DMS53 treated with DMSO at 0.1 percent for 48 hours (cell line): ENCODE results near the gene MED12L.

Source experiments
- DNase-seq: peaks from one replicate; lab custom pipeline; 2025; ENCODE audit not compliant: unreplicated experiment; lab: John Stamatoyannopoulos, UW

MED12L gene

DNA sequence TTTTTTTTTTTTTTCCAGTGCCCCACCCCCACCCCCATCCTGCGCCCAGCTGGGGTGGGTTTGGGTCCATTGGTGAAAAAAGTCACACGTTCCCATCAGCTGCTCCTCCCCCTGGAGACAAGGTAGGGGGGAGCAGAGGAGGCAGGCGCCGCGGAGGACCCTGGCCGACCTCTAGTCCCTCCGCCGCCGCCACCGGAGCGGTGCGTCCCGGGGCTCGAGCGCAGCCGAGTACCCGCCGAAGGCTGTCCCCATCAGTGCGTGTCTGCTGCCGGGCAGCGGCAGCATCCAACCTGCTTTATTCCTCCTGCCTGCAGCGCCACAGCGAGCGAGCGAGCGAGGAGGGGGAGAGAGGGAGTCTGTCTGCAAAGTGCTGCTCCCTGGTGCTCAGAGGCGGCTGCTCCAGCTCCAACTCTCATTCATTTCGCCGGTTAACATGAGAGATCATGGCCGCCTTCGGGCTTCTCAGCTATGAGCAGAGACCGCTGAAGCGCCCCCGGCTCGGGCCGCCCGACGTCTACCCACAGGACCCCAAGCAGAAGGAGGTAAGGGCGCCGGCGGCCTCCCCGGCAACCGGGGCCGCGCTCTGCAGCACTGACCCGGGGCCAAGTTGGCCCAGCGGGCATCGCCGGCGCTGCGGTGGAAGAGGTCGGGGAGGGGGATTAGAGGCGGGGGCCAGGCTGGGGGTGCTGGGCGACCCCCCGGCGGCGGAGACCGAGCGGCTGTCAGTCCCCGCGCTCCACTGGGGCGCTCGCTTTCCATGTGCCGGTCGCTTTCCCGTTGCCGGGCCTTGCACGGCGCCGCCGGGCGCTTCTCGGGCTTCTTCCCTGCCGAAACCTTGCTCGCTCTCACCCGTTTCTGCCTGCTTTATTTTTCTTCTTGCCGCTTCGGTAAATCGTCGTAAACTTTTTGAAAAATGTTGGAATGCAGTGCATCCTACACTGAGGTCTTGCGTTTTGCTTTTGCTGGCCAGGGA lies 1.3 kb downstream of the MED12L start:
- DNase-seq = peak; percentile 69

DNA sequence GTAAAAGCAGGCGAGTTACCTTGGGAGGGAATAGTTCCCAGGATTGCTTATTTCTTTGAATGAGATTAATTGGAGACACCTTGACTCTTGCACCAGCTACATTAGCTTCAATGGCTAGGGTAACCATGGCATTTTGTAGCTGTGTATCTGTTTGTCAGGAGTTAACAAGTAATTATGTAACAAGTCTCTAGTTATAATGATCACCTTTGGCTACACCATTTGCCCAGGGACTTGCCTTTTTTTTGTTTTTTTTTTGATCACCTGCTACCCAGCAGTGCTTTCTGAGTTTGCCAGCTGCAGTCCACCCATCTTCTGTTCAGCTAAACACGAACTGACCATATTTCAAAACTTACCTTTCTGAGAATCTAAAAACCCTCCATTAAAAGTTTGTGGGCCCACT lies 2.2 kb downstream of the MED12L start:
- no peak for DNase-seq

DNA sequence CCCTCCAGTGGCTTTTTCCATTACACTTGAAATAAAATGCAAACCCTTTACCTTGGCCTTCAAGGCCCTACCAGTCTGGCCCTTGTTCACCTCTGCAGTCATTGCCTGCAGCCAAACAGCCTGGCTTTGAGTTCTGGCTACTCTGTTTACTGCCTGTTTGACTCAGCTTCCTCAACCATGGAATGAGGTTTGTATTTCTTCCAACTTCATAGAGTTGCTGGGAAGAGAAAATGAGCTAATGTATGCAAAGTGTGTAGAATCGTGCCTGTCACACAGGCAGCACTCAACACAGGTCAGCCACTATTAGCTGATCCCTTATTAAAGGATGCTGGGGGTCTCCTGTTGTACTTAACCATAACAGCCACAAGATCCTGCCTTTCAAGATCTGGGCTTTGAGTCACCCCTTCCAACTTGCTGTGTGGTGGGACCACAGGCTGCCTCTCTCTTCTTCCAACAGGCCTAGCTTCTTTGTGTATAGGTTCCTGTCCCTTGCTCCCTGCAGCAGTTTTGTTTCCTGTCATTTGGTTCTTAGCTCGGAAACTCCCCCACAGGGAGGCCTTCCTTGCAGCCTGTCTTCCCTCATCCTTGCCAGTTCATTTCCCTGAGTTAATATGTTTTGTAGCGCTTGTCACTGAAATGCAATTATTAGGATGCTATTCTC lies 6.4 kb downstream of the MED12L start:
- DNase-seq = no peak

DNA sequence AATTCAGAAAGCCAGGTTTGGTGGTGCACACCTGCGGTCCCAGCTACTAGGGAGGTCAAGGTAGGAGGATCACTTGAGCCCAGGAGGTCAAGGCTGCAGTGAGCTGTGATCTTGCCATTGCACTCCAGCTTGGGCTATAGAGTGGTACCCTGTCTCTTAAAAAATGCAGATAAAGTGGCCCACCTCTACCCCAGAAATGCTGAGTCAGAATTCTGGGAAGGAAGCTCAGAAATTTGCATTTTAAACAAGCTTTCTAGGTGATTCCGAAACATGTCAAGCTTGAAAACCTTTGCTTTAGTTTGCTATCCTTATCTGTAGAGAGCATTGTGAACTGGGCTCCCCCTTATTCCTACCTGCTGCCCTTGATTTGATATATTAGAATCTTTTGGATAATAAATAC lies 7.7 kb downstream of the MED12L start:
- DNase-seq = no peak

DNA sequence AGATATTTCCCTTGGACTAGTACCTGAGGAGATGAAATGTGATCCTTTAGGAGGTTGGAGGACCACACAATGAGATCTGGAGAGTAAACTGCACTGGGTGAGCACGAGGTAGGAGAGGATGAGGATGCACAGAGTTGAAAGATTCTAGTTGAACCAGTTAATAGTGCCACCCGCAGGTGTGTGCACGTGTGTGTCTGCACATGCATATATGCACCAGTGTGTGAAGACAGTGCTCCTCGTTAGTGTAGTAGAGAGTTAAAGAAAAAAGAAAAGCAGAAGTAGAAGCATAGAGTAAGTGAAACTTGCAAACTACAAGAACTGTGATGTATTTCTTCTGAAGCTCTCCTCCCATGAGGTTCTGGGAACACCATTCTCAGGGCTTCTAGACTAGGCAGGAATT lies 8.4 kb downstream of the MED12L start:
- no peak for DNase-seq

DNA sequence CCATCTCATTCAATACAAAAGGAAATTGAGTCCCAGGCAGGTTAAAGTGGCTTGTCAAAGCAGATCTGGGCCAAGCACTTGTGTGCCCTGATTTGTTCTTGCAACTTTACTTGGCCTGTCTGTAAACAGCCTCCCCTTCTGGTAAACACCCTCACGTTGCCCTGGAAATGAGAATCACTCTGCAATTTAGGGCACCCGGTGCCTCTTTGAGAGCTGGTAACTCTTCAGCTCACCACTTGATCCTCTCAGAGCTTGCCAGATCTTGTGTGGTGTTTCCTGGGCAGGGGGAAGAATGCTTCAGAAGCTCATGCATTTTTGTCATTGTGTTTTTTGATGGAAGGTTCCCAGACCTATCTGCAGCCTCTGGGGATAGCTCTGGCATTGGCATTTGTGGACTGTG lies 11.3 kb downstream of the MED12L start:
- DNase-seq = no peak

DNA sequence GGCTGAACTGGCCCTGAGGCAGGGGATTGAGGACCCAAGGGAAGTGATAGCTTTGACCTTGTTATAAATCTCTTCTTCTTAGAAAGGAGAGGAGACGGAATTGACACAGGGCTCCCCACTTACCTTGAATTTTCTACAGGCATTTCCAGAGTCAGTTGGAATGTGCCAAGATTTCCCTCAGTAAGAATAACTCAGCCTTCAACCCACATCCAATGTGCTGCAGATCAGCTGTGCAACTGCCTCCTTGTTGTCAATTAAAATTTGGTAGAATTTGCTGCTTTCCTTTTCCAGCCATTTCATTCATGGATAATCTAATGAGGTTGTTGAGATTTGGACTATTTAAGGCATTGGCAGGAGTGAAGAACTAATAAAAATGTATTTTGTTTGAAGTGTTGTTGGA lies 14.6 kb downstream of the MED12L start:
- no peak for DNase-seq

DNA sequence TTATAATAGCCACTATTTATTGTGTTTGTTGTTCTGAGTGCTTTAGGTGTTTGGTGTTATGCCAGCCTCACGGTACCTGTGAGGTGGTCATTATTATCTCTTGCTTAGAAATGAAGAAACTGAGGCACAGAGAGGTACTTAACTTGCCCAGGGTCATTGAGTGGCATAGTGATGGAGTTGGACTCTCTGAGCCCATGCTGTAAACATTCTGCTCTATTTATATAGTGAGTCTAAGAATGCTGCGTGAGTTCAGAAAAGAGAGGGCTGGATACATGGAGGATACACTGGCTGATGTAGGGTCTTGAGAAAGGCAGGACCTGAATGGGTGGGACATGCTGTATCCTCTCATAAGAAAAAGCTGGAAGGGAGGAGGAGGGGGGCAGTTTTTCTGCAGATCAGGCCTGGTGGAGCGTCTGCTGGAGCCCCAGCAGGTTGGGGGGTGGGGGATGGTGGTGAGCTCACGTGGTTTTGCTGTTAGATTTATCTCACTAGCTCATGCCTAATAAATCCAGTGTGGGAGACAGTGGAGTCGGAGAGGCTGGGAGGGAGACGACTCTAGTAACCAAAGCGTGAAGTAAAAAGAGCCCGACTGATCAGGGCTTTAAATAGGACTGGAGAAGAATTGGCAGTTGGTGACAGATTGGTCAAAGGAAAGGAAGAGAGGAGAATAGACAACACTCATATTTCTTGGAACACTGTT lies 16.0 kb downstream of the MED12L start:
- no peak for DNase-seq

DNA sequence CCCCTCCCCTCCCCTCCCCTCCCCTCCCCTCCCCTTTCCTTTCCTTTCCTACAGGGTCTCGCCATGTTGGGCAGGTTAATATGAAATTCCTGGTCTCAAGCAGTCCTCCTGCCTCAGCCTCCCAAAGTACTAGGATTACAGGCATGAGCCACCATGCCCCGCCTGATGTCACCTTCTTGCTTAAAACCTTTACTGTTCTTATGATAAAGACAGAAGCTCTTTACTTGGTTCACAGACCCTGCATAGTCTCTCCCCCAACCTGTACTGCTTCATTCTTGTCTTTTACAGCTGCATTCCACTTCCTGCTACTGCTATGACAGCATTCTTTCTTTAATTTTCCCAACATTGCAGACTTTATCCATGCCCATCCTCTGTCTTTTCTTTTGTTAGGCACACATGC lies 20.8 kb downstream of the MED12L start:
- DNase-seq = no peak

DNA sequence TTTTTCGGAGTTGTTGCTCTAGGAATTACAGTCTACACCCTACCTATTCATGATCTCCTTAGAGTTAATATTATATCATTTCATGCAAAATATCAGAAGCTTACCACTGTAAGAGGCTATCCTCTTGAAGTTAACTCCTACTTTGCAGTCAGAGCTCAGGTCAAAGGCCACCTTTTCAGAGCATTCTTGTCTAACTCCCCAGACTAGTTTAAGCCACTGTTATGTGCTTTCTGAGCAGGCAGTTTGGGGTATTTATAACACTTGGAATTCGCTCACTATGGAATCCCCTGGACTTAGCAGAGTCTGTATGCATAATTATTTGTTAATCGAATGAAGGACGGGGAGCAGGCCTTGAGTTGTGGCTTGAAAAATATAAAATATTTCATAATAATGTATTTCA lies 21.7 kb downstream of the MED12L start:
- DNase-seq = no peak

DNA sequence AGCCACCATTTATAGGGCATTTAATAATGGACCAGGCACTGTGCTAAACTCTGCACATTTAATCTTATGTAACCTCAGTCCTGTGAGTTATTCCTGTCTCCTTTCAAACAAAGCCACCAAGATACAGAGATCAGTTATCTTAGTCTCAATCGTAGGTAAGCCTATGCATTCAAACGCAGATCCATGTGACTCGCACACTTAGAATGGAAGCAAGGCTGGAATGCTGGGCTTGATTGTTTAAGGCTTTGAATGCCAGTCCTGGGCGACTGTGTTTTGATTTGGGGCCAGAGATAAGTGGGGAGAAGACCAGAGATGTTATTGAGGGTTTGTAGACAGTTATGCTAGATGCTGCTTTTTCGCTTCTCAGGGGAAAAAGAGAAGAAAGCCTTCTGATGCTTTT lies 22.2 kb downstream of the MED12L start:
- DNase-seq = no peak

DNA sequence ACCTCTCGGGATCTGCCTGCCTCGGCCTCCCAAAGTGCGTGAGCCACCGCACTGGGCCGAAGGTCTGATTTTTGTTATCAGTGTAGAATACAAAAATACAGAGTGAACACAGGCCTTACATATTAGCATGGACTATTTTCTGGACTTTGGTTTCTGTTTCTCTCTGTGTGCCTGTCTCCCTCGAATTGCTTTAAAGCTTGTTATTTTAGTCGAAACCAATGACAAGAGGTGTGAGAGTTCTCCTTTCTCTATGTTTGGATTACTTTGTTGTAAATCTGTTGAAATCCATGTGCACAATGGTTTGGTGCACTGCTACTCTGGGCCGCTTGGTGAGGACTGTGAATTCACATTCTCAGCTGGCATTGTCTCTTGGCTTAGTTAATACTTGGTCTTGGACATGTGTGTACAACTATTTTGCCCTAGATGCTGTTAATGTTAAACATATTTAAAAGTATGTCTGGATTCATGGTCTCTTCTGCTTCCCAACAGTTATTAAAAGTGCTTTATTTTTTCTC lies 23.9 kb downstream of the MED12L start:
- DNase-seq = no peak

DNA sequence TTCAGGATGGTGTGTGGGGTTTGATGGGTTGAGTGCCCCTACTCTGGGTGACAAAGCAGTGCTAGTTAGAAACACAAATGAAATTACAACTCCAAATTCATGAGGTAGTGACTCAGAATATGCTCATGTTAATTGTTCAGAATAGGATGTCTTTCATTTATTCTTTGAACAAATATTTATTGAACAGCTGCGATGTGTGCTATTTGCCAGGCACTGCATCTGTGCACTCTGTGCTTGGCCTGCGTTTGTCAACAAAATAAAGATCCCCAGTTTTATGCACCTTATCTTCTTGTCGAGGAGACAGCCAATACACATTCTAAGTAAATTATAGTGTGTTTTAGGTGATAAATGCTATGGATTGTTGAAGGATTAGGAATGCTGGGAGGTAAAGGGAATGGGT lies 27.3 kb downstream of the MED12L start:
- no peak for DNase-seq

DNA sequence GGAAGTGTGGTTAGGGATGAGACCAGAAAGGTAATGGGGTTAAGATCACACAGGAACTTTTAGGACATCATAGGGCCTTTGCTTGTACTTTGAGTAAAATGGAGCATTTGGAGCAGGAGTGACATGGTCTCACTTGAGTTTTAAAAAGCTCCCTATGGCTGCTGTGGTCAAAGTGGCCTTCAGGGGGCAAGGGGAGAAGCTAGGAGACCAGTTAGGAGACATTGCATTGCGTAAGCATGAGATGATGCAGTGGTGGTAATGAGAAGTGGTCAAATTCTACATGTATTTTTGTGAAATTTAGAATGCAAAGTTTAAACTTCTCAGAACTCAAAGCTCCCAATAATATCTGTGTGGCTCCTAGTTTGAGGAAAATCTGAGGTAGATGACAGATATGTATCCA lies 27.9 kb downstream of the MED12L start:
- DNase-seq = no peak

DNA sequence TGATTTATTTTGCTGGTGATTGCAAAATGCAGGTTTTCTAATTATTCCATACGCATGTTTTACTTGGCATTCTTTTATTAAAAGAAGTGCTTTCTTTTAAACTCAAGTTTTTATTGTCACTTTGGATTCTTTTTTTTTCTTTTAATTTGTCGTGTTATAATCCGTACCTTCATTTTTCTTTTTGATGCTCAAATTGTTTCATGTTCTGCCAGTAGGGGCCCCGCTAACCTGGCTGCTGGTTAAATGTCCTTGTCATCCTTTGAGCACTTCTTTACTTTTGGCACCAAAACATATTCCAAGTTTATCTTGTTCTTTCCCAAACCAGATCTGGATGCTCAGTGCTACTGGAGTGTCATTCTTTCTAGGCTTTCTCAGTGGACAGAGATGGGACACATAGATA lies 31.6 kb downstream of the MED12L start:
- DNase-seq = no peak

DNA sequence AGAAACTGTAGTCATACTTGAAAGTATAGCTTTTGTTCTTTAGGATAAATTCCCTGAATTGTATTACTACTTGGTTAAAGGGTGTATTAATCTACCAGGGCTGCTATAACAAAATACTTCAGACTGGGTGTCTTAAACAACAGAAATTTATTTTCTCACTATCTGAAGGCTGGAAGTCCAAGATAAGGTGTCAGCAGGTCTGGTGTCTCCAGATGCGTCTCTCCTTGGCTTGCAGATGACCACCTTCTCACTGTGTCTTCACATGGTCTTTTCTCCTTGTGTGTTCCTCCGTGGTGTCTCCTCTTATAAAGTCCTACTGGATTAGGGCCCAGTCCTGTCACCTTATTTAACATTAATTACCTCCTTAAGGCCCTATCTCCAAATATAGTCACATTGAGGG lies 33.7 kb downstream of the MED12L start:
- no peak for DNase-seq

DNA sequence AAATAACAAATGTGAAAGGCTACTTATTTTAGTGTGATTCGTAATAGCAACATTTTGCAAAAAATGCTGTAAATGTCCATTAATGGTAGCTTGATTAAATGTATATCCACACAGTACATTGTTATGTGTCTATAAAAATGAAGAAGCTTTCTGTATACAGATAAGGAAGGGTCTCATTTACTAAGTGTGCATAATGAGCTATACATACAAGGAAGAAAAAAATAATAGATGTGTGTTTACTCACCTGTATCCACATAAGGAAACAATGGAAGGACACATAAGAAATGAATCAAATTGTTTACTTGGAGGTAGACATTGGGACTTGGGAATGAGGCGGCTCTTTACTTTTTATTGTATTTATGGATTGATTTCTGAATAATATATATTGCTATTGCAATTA lies 34.9 kb downstream of the MED12L start:
- peak; percentile 64 for DNase-seq

DNA sequence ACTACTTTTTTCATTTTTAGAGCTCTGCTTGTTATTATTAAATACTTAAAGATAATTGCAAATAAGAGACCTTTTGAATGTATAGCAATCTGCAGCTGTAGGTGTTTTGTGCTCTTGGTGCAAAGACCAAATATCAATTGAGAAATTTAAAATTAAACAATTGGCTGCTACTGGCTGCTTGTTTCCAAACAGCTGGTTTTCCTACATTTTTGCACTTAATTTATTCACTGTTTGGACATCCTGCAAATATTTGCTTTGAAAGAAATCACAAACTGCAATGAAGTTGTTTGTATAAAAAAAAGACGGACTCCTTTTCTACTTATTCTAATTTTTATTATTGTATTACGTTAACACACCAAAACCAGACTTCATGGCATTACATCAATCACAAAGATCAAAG lies 35.6 kb downstream of the MED12L start:
- no peak for DNase-seq

DNA sequence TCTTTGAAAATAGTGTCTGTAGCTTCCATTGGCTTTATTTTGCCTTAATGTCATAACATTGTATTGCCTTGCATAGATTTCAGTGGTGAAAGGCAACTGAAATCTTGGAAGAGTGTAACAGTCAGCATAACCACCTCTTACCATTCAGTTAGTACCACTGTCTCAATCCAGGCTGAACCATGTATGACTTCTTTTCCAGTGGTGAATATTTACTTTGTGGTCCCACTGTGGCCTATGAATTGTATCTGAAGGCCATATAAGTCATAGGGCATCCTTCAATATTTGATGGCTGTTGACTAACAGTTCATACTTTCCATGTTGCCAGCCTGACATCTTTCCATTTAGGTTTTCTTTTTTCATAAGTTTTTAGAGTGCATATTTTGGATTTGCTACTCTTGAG lies 38.4 kb downstream of the MED12L start:
- DNase-seq = no peak

DNA sequence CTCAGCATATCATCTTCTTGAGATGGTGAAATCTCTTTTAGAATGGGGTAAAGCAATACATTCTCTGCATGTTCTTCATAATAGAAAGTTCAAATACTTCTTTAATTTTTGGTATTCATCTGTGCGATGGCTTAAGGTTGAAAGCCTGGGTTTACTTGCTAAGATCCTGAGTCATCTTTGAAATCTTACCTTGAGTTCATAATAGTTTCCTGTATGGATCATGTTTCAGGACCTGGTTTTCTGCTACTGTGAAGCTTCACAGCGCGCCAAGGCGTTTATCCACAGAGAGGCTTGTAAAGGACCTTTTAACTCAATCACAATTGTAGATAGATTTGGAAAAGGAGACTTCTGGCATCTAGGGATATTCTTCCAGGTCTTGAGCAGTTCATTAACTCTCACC lies 39.0 kb downstream of the MED12L start:
- DNase-seq = no peak

DNA sequence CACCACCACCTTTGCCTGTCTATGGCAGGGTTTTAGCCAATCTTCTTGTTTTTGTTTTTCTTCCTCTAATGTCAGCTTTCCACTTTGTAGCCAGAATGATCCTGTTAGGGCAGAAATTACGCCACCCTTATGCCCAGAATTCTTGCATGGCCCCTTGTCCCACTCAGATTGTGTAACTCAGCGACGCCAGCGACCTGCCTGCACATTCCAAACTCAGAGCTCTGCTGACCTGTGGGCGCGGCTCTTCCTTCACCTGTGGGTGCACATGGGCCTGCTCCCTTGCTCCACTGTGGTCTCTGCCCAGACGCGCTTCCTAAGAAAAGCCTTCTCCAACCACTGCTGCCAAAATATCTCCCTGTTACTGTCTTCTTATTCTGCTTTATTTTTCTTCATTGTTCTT lies 45.0 kb downstream of the MED12L start:
- no peak for DNase-seq

DNA sequence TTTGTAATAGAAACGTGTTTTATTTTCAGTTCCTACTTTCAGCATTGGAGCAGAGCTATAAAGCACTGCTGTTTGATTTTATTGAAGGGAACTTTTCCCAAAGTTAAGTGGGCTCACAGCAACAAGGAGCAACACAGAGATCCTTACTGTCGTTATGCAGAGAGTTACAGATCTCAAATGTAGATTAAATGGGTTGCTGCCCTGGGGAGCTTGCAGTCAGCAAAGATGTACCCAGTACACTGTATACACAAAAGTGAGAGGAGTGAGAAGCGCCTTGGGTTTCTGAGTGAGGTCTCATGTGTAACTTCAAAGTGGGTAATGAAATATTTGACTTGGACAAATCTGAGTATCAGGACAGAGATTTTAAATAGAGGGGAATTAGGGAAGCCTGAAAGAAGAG lies 47.7 kb downstream of the MED12L start:
- DNase-seq = no peak
